NCI-H2227 (cell line): ENCODE data around the gene TEX22.

Experiments
- DNase-seq: peaks from one replicate; lab custom pipeline; 2025; ENCODE audit not compliant: unreplicated experiment; lab: John Stamatoyannopoulos, UW

TEX22 gene

DNA sequence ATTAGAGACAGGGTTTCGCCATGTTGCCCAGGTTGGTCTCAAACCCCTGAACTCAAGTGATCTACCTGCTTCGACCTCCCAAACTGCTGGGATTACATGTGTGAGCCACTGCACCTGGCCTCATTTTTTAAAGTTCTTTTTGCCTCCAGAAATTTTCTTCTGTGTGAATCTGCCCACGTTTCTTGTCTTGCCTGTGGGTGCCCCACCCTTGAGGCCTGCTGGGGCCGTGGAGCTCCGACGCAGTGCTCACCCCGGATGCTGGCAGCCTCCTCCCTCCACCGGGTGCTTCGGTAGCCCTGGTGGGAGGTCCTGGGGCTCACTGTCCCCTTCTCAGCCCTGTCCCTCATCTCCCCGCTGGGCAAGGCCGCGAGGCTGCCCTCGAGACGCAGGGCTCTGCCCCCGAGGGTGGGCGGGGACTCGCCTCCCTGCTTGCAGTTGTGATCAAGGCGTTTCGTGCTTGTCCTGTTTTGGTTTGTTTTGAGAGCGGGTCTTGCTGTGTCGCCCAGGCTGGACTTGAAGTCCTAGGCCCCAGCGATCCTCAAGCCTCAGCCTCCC, 56.8 kb downstream of the TEX22 start:
- no peak for DNase-seq

DNA sequence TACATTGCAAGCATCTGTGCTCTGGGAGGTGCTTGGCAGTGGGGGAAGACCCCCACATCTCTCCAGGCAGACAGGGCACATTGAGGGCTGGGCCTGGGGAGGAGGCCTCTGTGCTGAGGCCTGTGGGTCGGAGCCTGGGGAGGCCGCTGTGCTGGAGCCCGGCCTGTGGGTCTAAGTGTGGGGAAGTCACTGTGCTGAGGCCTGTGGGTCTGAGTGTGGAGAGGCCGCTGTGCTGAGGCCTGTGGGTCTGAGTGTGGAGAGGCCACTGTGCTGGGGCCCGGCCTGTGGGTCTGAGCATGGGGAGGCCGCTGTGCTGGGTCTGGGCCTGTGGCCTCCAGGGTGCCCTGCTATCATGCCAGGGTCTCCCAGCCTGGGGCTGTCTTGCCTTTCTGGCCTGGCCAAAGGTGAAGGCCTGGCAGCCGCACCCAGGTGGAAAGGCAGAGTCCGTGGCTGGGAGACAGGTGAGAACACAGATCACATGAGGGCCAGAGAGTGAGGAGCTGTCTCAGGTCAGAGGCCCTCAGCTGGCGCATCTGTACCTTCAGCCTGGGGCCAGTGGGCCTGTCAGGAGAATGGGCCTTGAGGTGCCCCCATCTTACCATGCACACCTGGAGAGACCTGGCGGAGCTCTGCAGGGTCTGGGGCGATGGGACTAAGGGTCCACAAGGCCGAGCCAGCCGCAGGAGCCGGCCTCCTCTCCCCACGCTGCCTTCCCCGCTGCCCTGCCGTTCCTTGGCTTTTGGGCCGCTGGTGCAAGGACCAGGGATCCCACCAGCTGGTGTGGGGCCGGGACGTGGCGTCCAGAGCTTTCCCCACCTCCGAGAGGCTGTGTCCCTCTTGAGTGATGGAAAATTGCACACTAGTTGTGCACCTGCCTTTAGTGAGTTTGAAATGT, 57.7 kb downstream of the TEX22 start:
- DNase-seq = no peak

- no peak for DNase-seq
Observed at GRCh38 chr14:105456736-105457617, 58.6 kb downstream of the TEX22 start.

- no peak for DNase-seq
Observed at GRCh38 chr14:105458010-105458409, 59.7 kb downstream of the TEX22 start.

GRCh38 chr14:105458571-105458970, 60.2 kb downstream of the TEX22 start:
- DNase-seq = no peak

DNA sequence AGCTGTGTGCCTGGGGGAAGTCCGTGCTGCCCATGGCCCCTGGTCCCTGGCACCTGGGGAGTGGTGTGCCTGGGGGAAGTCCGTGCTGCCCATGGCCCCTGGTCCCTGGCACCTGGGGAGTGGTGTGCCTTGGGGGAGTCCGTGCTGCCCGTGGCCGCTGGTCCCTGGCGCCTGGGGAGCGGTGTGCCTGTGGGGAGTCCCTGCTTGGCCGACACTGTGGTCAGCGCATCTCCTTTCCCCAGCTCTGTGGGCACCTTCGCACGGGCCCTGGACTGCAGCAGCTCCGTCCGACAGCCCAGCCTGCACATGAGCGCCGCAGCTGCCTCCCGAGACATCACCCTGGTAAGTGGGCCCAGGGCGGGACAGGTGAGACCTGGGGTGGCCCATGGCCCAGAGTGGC, 61.8 kb downstream of the TEX22 start:
- DNase-seq = no peak

GRCh38 chr14:105460616-105461015, 62.3 kb downstream of the TEX22 start:
- DNase-seq = no peak

DNA sequence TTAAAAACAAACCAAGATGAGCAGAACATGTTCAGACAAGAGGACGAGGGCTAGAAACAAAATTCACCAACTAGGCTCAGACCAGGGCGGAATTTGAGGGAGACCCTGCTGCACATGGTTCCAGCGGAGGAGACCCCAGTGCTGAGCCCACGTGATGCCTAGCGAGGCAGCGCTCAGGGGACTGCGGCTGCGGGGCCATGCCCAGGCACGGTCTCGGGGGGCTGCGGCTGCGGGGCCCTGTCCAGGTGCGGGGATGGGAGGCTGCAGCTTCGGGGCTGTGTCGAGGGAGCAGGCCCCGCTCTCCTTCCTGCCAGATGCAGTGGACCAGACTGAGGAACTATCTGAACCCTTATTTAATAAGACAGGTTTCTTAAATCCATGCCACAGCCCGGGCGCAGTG, 63.6 kb downstream of the TEX22 start:
- DNase-seq = no peak
